IMR-90 (cell line): ENCODE results near the gene MROH2A. TPM values are rescaled to one million over a fixed set of nuclear protein-coding genes. Genes with fewer than 3 reads are reported as not detected.
A peak's percentile ranks its signal among the peaks of the same experiment; 100 is the strongest.

ENCODE experiments used
- ATAC-seq: fragments of 200-7000 bp; cut with Tn5 transposase; 2 replicates; pipeline ENCODE4 v1.9.1; 2020; ENCODE audit warnings: low read depth, mild to moderate bottlenecking, moderate library complexity
- BruUV-seq: library from RNA; stranded (reverse); fragments of 400-500 nt; replicated peaks from 2 replicates; lab custom pipeline; 2021; lab: Mats Ljungman, UMichigan
- CTCF ChIA-PET: fragments of 300-600 bp; formaldehyde crosslinking; extraction: SDS; loops from one replicate; lab custom pipeline; 2021; ENCODE audit warnings: antibody characterized with exemption; lab: Yijun Ruan, JAX
- POLR2A ChIA-PET: fragments of 300-600 bp; sonication (Branson Sonifier 250); formaldehyde crosslinking; loops from one replicate; lab custom pipeline; 2022; ENCODE audit warnings: antibody characterized with exemption; ENCODE audit not compliant: unreplicated experiment; lab: Charles Lee
- DNase-seq: peaks from one replicate; pipeline ENCODE4 v3.0.0; 2013
- H2AFZ ChIP-seq: replicated peaks from 2 replicates; pipeline ENCODE3; 2013; ENCODE audit warnings: low read length, mild to moderate bottlenecking; ENCODE audit not compliant: poor library complexity
- H2AK5ac ChIP-seq: 2 replicates; pipeline ENCODE4 v1.6.1; 2013; ENCODE audit warnings: low read depth, low read length, inconsistent platforms
- H2AK9ac ChIP-seq: replicated peaks from 2 replicates; pipeline ENCODE3; 2013; ENCODE audit warnings: mild to moderate bottlenecking, low read depth, low read length, moderate library complexity; ENCODE audit not compliant: poor library complexity
- H2BK120ac ChIP-seq: 2 replicates; pipeline ENCODE4 v1.6.1; 2013; ENCODE audit warnings: low read depth, low read length, inconsistent platforms
- H2BK15ac ChIP-seq: 3 replicates; pipeline ENCODE4 v1.6.1; 2013; ENCODE audit warnings: low read depth, low read length, inconsistent platforms
- H2BK20ac ChIP-seq: 2 replicates; pipeline ENCODE4 v1.6.1; 2013; ENCODE audit warnings: low read depth, mild to moderate bottlenecking, inconsistent platforms, low read length, moderate library complexity
- H2BK5ac ChIP-seq: 2 replicates; pipeline ENCODE4 v1.6.1; 2013; ENCODE audit warnings: mild to moderate bottlenecking, low read depth, low read length, inconsistent platforms; ENCODE audit not compliant: poor library complexity, severe bottlenecking
- H3K14ac ChIP-seq: replicated peaks from 2 replicates; pipeline ENCODE4 v1.6.1; 2013; ENCODE audit warnings: low read depth, low read length, inconsistent platforms
- H3K18ac ChIP-seq: 2 replicates; pipeline ENCODE4 v1.6.1; 2013; ENCODE audit warnings: low read depth, low read length, control low read depth
- H3K23ac ChIP-seq: 2 replicates; pipeline ENCODE4 v1.6.1; 2013; ENCODE audit warnings: low read depth, low read length, inconsistent platforms
- H3K27ac ChIP-seq: 2 replicates; pipeline ENCODE4 v1.5.1; 2013; ENCODE audit warnings: mild to moderate bottlenecking, control low read depth, low read length; ENCODE audit not compliant: insufficient read depth
- H3K27me3 ChIP-seq: 2 replicates; pipeline ENCODE4 v1.6.1; 2013; ENCODE audit warnings: low read length; ENCODE audit not compliant: control insufficient read depth, insufficient read depth
- H3K36me3 ChIP-seq: 2 replicates; pipeline ENCODE4 v1.6.1; 2013; ENCODE audit warnings: low read length, mixed read lengths; ENCODE audit not compliant: control insufficient read depth, insufficient read depth
- H3K4ac ChIP-seq: 2 replicates; pipeline ENCODE4 v1.6.1; 2013; ENCODE audit warnings: low read depth, low read length, inconsistent platforms
- H3K4me1 ChIP-seq: 2 replicates; pipeline ENCODE4 v1.6.1; 2013; ENCODE audit warnings: low read length, mixed read lengths; ENCODE audit not compliant: control insufficient read depth, insufficient read depth
- H3K4me2 ChIP-seq: 2 replicates; pipeline ENCODE4 v1.6.1; 2013; ENCODE audit warnings: low read depth, mild to moderate bottlenecking, control low read depth, low read length, moderate library complexity
- H3K4me3 ChIP-seq: 2 replicates; pipeline ENCODE4 v1.5.1; 2013; ENCODE audit warnings: low read depth, mild to moderate bottlenecking, control low read depth, low read length, moderate library complexity; ENCODE audit not compliant: insufficient read depth
- H3K56ac ChIP-seq: 2 replicates; pipeline ENCODE4 v1.6.1; 2013; ENCODE audit warnings: low read length, inconsistent platforms; ENCODE audit not compliant: insufficient read depth; ENCODE audit errors: extremely low read depth
- H3K79me1 ChIP-seq, 2 experiments: 2 replicates each; pipeline ENCODE4 v1.6.1; 2013; ENCODE audit warnings: low read length in 2 of 2, inconsistent platforms in 1 of 2, low read depth in 1 of 2
- H3K9ac ChIP-seq: 2 replicates; pipeline ENCODE4 v1.6.1; 2013; ENCODE audit warnings: low read depth, low read length, control low read depth
- H3K9me1 ChIP-seq: 2 replicates; pipeline ENCODE4 v1.6.1; 2013; ENCODE audit warnings: low read length, inconsistent platforms; ENCODE audit not compliant: insufficient read depth
- H3K9me3 ChIP-seq: 2 replicates; pipeline ENCODE4 v1.6.1; 2013; ENCODE audit warnings: low read length; ENCODE audit not compliant: control insufficient read depth, insufficient read depth
- H4K20me1 ChIP-seq: 2 replicates; pipeline ENCODE4 v1.6.1; 2013; ENCODE audit warnings: low read length, inconsistent platforms; ENCODE audit not compliant: insufficient read depth
- H4K5ac ChIP-seq: 2 replicates; pipeline ENCODE4 v1.6.1; 2013; ENCODE audit warnings: mild to moderate bottlenecking, low read depth, low read length, control low read depth
- H4K8ac ChIP-seq, 2 experiments: 2 replicates each; pipeline ENCODE4 v1.6.1; 2013; ENCODE audit warnings: low read depth in 2 of 2, low read length in 2 of 2, control low read depth in 1 of 2, inconsistent platforms in 1 of 2
- H4K91ac ChIP-seq: 2 replicates; pipeline ENCODE4 v1.6.1; 2013; ENCODE audit warnings: low read depth, low read length, inconsistent platforms; ENCODE audit not compliant: insufficient read depth
- FOS ChIP-seq: fragments of 150-350 bp; IDR thresholded peaks from 2 replicates; pipeline ENCODE4 v1.6.1; 2016; ENCODE audit warnings: low read depth, low read length
- RAD21 ChIP-seq: IDR thresholded peaks from 2 replicates; pipeline ENCODE4 v1.6.1; 2012; ENCODE audit warnings: low read length, improper control_type of control experiment
- WGBS, 2 experiments: methylation state at CpG; one replicate each; pipeline versions ENCODE4 v1.1.5 to v1.1.7; 2013; ENCODE audit warnings: missing lambda C conversion rate in 2 of 2; ENCODE audit not compliant: insufficient read length in 1 of 2; ENCODE audit errors: extremely low coverage in 2 of 2; 5-methylcytosine and 5-hydroxymethylcytosine counted together
- dilution Hi-C: fragments of 300-500 bp; cut with HindIII; formaldehyde crosslinking; loops from one replicate; pipeline ENCODE4 v1.14.3; 2018; ENCODE audit warnings: low sequenced_read_pairs; ENCODE audit not compliant: unreplicated experiment
- in situ Hi-C: fragments of 300-500 bp; cut with MboI; formaldehyde crosslinking; loops from 3 replicates; pipeline ENCODE4 v1.14.3; 2019; ENCODE audit warnings: low sequenced_read_pairs, inconsistent platforms, mixed read lengths
- intact Hi-C: fragments of 100-400 bp; cut with micrococcal nuclease; formaldehyde crosslinking; loops from 2 replicates; pipeline ENCODE4 v1.10.0; 2022
- polyA plus RNA-seq, 3 experiments: library from polyadenylated mRNA; depleted of rRNA; stranded (reverse); fragments of >200 nt; gene quantifications; 2 replicates each; pipeline ENCODE4 v1.2.3, GENCODE V29; 2012; ENCODE audit warnings: low replicate concordance in 1 of 3
- total RNA-seq: library from RNA; depleted of rRNA; stranded (reverse); fragments of >200 nt; gene quantifications from 2 replicates; pipeline ENCODE4 v1.2.3, GENCODE V29; 2012

The MROH2A gene
- total and polyA plus RNA-seq, 2 of the 4 experiments (the other 2 are of a cell fraction) = not detected

GRCh38 chr2:233822781-233823730 is 44.9 kb downstream of the MROH2A start:
- Histone ChIP-seq H3K14ac (no peak overlapping the region), H3K9me1 (no peaks in the 10 kb centered on the region), H3K4ac (no peak overlapping the region), H4K8ac (no peak overlapping the region), H3K36me3 (no peaks in the 10 kb centered on the region), H4K91ac (no peak overlapping the region), H3K27me3 (peaks cover 10% of the 10 kb centered on the region), H3K4me2 (no peak overlapping the region), H3K4me1 (no peaks in the 10 kb centered on the region), H3K23ac (no peak overlapping the region), H2BK5ac (no peak overlapping the region), H3K4me3 (no peak overlapping the region), H4K20me1 (no peaks in the 10 kb centered on the region), H3K27ac (no peak overlapping the region), H3K9ac (no peak overlapping the region), H3K18ac (no peak overlapping the region), H4K5ac (no peak overlapping the region), H2AK9ac (peak overlapping the region; percentile 50), H2BK20ac (no peak overlapping the region), H2AFZ (no peak overlapping the region), H2BK120ac (no peak overlapping the region), H3K56ac (no peak overlapping the region), H2BK15ac (no peak overlapping the region), H3K79me1 (no peaks in the 10 kb centered on the region), H3K9me3 (no peaks in the 10 kb centered on the region), H2AK5ac (no peak overlapping the region)
- no peak for ATAC-seq
- dilution Hi-C loops (no loop called here), in situ Hi-C loops (no loop called here), intact Hi-C loops (no loop called here)
- 57% methylated on average over 8 of the region's 25 CpGs; no CpG with 5 or more reads in 1 of the 2 experiments for WGBS, 2 experiments
- BruUV-seq = no TSS peak
- TF ChIP-seq FOS = no peak
- no peak for TF ChIP-seq RAD21
- ChIA-PET CTCF (no interaction called here), POLR2A (no interaction called here)
- DNase-seq = no peak
